Measurements from ENCODE around the gene ZNF329. TPM values are rescaled to one million over a fixed set of nuclear protein-coding genes. Genes with fewer than 3 reads are reported as not detected.

The ZNF329 gene
- polyA plus RNA-seq, 1 experiment: 5.5 TPM

DNA sequence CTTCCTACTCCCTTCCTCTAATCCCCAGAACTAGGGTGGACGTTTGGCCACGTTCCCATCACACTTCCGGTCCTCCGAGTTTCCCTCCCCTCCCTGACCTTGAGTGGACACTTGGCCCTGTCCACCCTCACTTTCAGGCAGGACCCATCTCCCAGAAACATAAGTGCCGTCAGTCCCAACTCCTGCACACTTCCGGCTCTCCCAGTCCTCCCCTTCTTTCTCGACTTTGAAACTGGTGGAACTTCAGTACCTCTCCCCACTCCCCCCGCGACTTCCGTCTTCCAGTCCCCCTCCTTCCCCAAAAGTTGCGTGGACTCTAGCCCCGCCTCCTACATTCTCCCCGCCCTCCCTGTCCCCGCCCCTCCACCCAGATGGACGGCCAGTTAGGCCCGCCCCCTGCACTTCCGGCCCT is 32.0 kb upstream of the ZNF329 start:
- CTCF ChIA-PET: interaction anchor here (0.7 kb wide), 1 partner anchor 42 kb away, joined by 3 read pairs; no protein-coding TSS in a partner anchor
- Histone ChIP-seq H3K36me3 (ENCODE audit: control insufficient read depth, insufficient read depth, low read length) (peaks cover 13% of the 10 kb centered on the region), H3K4me3 (ENCODE audit: low read depth, low read length) (peak overlapping the region; percentile 82), H3K27me3 (ENCODE audit: control insufficient read depth, insufficient read depth, low read length) (no peaks in the 10 kb centered on the region)
- POLR2A ChIA-PET: no interaction called here
- no peak for TF ChIP-seq CTCF (IDR thresholded peaks at IDR 0.05; ENCODE audit: insufficient read depth, low read depth, low read length)
- no peak for DNase-seq (ENCODE audit: low read depth)

DNA sequence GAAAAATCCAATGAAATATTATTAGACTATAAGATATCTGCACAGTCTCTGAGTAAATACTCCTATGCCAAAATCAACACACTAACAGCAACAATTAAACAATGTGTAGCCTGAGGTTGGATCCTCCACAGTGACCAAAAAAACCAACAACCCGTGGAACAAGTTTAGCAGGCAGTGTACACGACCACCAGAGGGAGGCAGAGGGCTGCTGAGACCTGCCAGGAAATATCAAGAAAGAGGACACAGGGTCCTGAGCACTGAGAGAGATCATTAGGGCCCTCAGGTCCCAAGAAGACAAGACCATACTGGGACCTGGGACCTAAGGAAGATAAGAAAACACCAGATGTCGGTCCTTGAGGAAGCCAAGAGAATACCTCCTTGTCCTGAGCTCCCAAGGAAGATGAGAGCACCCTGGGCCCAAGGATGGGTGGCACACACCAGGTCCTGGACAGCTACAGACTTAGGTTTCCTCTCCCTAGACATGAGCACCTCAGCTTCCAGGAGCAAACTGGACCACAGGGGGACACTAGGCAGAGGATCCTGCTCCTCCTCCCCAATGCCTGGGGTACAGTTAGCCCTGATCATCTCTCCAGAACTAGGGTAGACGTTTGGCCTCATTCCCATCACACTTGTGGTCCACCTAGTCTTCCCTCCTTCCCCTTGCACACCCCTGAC is 31.4 kb upstream of the ZNF329 start:
- Histone ChIP-seq H3K4me3 (ENCODE audit: low read depth, low read length) (peak overlapping the region; percentile 82), H3K27me3 (ENCODE audit: control insufficient read depth, insufficient read depth, low read length) (no peaks in the 10 kb centered on the region), H3K36me3 (ENCODE audit: control insufficient read depth, insufficient read depth, low read length) (peaks cover 11% of the 10 kb centered on the region)
- CTCF ChIA-PET: no interaction called here
- peak; percentile 29; the same call in 1 of the 2 replicates for TF ChIP-seq CTCF (IDR thresholded peaks at IDR 0.05; ENCODE audit: insufficient read depth, low read depth, low read length)
- DNase-seq (ENCODE audit: low read depth): no peak
- POLR2A ChIA-PET: no interaction called here

DNA sequence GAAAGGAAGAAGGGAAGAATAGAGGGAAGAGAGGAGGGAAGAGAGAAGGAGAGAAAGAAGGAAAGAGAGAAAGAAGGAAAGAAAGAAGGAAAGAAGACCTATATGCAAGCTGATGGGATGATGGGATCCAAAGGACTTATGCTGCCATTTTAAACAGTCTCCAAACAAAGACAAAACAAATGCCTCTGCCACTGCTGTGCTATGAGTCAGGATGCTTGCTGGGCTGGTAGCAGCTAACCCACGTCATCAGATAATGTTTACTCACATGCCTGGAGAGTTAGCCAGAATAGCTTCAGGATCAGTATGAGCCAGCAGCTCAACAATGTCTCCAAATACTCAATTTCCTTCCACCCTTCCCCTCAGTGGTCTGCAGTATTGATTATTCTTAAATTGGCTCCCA is 20.3 kb upstream of the ZNF329 start:
- ChIA-PET POLR2A (no interaction called here), CTCF (no interaction called here)
- H3K4me3 ChIP-seq (ENCODE audit: low read depth, low read length): no peak overlapping the region
- H3K36me3 ChIP-seq (ENCODE audit: control insufficient read depth, insufficient read depth, low read length): no peaks in the 10 kb centered on the region
- no peak for DNase-seq (ENCODE audit: low read depth)
- H3K27me3 ChIP-seq (ENCODE audit: control insufficient read depth, insufficient read depth, low read length): no peaks in the 10 kb centered on the region
- no peak for TF ChIP-seq CTCF (IDR thresholded peaks at IDR 0.05; ENCODE audit: insufficient read depth, low read depth, low read length)

DNA sequence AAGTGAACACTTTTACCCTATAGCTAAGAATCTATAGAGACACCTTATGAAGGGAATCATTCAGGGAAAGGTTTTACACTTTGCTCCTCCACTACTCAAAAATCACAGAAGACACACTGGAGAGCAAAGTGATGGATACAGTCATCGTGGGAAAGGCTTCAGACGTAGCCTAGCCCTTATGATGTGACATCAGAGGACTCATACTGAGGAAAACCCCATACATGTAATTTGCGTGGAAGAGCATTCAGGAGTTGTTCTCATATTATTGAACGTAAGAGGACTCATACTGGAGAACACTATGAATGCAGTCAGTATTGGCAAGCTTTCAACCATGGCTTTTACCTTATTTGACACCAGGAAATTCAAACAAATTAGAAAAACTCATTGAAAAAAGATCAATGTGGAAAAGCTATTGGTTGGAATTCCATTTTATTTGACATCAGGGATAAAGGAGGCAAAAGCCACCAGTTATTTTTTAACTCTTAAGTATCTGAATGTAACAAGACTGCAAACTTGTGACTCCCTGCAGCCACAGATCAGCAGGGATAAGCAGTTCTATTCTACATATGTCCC is 16.2 kb upstream of the ZNF329 start:
- Histone ChIP-seq H3K36me3 (ENCODE audit: control insufficient read depth, insufficient read depth, low read length) (no peaks in the 10 kb centered on the region), H3K4me3 (ENCODE audit: low read depth, low read length) (no peak overlapping the region), H3K27me3 (ENCODE audit: control insufficient read depth, insufficient read depth, low read length) (no peaks in the 10 kb centered on the region)
- CTCF ChIA-PET: interaction anchor here (1.3 kb wide), 1 partner anchor 11 kb away, joined by 4 read pairs; no protein-coding TSS in a partner anchor
- no peak for DNase-seq (ENCODE audit: low read depth)
- POLR2A ChIA-PET: no interaction called here
- no peak for TF ChIP-seq CTCF (IDR thresholded peaks at IDR 0.05; ENCODE audit: insufficient read depth, low read depth, low read length)

DNA sequence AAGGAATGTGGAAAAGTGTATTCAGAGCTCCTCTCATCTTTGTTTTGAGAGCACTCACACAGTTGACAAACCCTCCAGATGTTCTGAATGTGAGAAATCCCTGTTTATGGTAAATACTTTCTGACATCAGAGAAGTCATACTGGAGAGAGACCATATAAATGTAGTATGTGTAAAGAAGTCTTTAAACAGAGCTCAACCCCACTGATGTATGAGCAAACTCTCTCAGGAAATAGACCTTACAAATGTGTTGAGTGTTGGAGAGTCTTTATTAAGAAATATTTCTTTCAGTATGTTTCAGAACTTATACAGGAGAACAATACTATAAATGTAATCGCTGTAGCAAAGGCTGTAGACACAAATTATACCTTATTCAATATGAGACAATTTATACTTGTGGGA is 15.7 kb upstream of the ZNF329 start:
- CTCF ChIA-PET: interaction anchor here (1.3 kb wide), 1 partner anchor 11 kb away, joined by 4 read pairs; no protein-coding TSS in a partner anchor
- Histone ChIP-seq H3K36me3 (ENCODE audit: control insufficient read depth, insufficient read depth, low read length) (no peaks in the 10 kb centered on the region), H3K27me3 (ENCODE audit: control insufficient read depth, insufficient read depth, low read length) (no peaks in the 10 kb centered on the region), H3K4me3 (ENCODE audit: low read depth, low read length) (no peak overlapping the region)
- POLR2A ChIA-PET: no interaction called here
- no peak for DNase-seq (ENCODE audit: low read depth)
- no peak for TF ChIP-seq CTCF (IDR thresholded peaks at IDR 0.05; ENCODE audit: insufficient read depth, low read depth, low read length)

All from BJ (cell line).